ENCODE results near the gene NCAPD2. TPM values are rescaled to one million over a fixed set of nuclear protein-coding genes. Genes with fewer than 3 reads are reported as not detected.

The NCAPD2 gene
- total and polyA plus RNA-seq, 7 donors: 9.0 to 89.5 (median 13.3) TPM

- no peaks in the 10 kb centered on the region for H3K9me3 ChIP-seq
- WGBS, 2 donors: 90 to 93% methylated on average over 8 of the region's 8 CpGs
- DNase-seq: no peak
- H3K4me3 ChIP-seq: no peak overlapping the region
- intact Hi-C loops (cut with DNase I): no loop called here
- no peaks in the 10 kb centered on the region for H3K27me3 ChIP-seq
- H3K36me3 ChIP-seq: peaks cover 44 to 98% (median 87%) of the 10 kb centered on the region in 4 donors
- TF ChIP-seq POLR2A (IDR thresholded peaks at IDR 0.05) (no peak), CTCF (IDR thresholded peaks at IDR 0.05) (no peak), POLR2AphosphoS5 (IDR thresholded peaks at IDR 0.05) (no peak), EP300 (IDR thresholded peaks at IDR 0.05) (no peak)
- no peaks in the 10 kb centered on the region for H3K4me1 ChIP-seq
- no peak overlapping the region for H3K27ac ChIP-seq
These were observed 81.7 kb downstream of the NCAPD2 start for GRCh38 chr12:6575648-6576047.

Small RNAs within 50 kb of the gene (small RNA-seq; reads per million reads assigned to genes)
- gene SCARNA11: 314 to 346 (median 344) reads per million in 3 donors

Other genes with a start within 250 kb of the NCAPD2 start
- 1 to 10 TPM in 1 of 4 donors, under 1 TPM in 1, not detected in 2; 0.99 to 2.5 TPM for gene PLEKHG6, start 183.4 kb upstream of the NCAPD2 start, total RNA-seq
- gene PLEKHG6, start 183.4 kb upstream of the NCAPD2 start, polyA plus RNA-seq: 100 to 1,000 TPM in 1 of 3 donors, 10 to 100 TPM in 2; 61.3 to 146 (median 93.6) TPM
- gene TNFRSF1A, start 152.0 kb upstream of the NCAPD2 start, total RNA-seq: 100 to 1,000 TPM; 135 to 191 (median 176) TPM
- 100 to 1,000 TPM in 1 of 3 donors, 10 to 100 TPM in 2; 31.7 to 107 (median 74.5) TPM for gene TNFRSF1A, start 152.0 kb upstream of the NCAPD2 start, polyA plus RNA-seq
- gene SCNN1A, start 118.5 kb upstream of the NCAPD2 start, total RNA-seq: 1 to 10 TPM in 3 of 4 donors, under 1 TPM in 1; 0.82 to 7.2 (median 1.1) TPM
- gene SCNN1A, start 118.5 kb upstream of the NCAPD2 start, polyA plus RNA-seq: 100 to 1,000 TPM in 1 of 3 donors, 10 to 100 TPM in 2; 51.1 to 169 (median 53.5) TPM
- gene LTBR, start 109.9 kb upstream of the NCAPD2 start, total RNA-seq: 100 to 1,000 TPM in 3 of 4 donors, 10 to 100 TPM in 1; 85.2 to 200 (median 125) TPM
- 10 to 100 TPM; 36.3 to 85.2 (median 37.8) TPM for gene LTBR, start 109.9 kb upstream of the NCAPD2 start, polyA plus RNA-seq
- under 1 TPM in 1 of 4 donors, not detected in 3; 0.81 TPM for gene CD27, start 49.1 kb upstream of the NCAPD2 start, total RNA-seq
- gene CD27, start 49.1 kb upstream of the NCAPD2 start, polyA plus RNA-seq: 10 to 100 TPM in 1 of 3 donors, 1 to 10 TPM in 1, under 1 TPM in 1; 0.60 to 29.0 (median 2.3) TPM
- gene TAPBPL, start 42.1 kb upstream of the NCAPD2 start, total RNA-seq: 10 to 100 TPM; 20.2 to 27.5 (median 26.9) TPM
- 10 to 100 TPM; 14.4 to 36.0 (median 17.1) TPM for gene TAPBPL, start 42.1 kb upstream of the NCAPD2 start, polyA plus RNA-seq
- 10 to 100 TPM; 11.5 to 44.0 (median 17.2) TPM for gene VAMP1, start 23.4 kb upstream of the NCAPD2 start, total RNA-seq
- gene VAMP1, start 23.4 kb upstream of the NCAPD2 start, polyA plus RNA-seq: 10 to 100 TPM in 1 of 3 donors, 1 to 10 TPM in 2; 2.3 to 12.8 (median 3.0) TPM
- gene MRPL51, start 840 bp upstream of the NCAPD2 start, total RNA-seq: 100 to 1,000 TPM in 2 of 4 donors, 10 to 100 TPM in 2; 52.9 to 113 (median 92.1) TPM
- gene MRPL51, start 840 bp upstream of the NCAPD2 start, polyA plus RNA-seq: 100 to 1,000 TPM; 119 to 142 (median 135) TPM
- 1,000 to 10,000 TPM; 1,653 to 2,501 (median 2,098) TPM for gene GAPDH, start 40.4 kb downstream of the NCAPD2 start, total RNA-seq
- 1,000 to 10,000 TPM; 2,564 to 3,219 (median 3,101) TPM for gene GAPDH, start 40.4 kb downstream of the NCAPD2 start, polyA plus RNA-seq
- 10 to 100 TPM; 15.3 to 34.3 (median 22.7) TPM for gene IFFO1, start 61.9 kb downstream of the NCAPD2 start, total RNA-seq
- 10 to 100 TPM in 1 of 3 donors, 1 to 10 TPM in 2; 1.8 to 14.0 (median 4.2) TPM for gene IFFO1, start 61.9 kb downstream of the NCAPD2 start, polyA plus RNA-seq
- 10 to 100 TPM in 3 of 4 donors, 1 to 10 TPM in 1; 6.1 to 30.1 (median 23.2) TPM for gene NOP2, start 74.2 kb downstream of the NCAPD2 start, total RNA-seq
- 10 to 100 TPM in 1 of 3 donors, 1 to 10 TPM in 2; 6.2 to 39.2 (median 7.8) TPM for gene NOP2, start 74.2 kb downstream of the NCAPD2 start, polyA plus RNA-seq
- gene CHD4, start 113.3 kb downstream of the NCAPD2 start, total RNA-seq: 100 to 1,000 TPM; 204 to 254 (median 217) TPM
- 100 to 1,000 TPM in 1 of 3 donors, 10 to 100 TPM in 2; 49.2 to 113 (median 53.6) TPM for gene CHD4, start 113.3 kb downstream of the NCAPD2 start, polyA plus RNA-seq
- 1 to 10 TPM in 2 of 4 donors, under 1 TPM in 2; 0.27 to 1.5 (median 0.67) TPM for gene LPAR5, start 141.9 kb downstream of the NCAPD2 start, total RNA-seq
- gene LPAR5, start 141.9 kb downstream of the NCAPD2 start, polyA plus RNA-seq: 10 to 100 TPM in 1 of 3 donors, 1 to 10 TPM in 2; 4.2 to 16.5 (median 6.0) TPM
- gene ACRBP, start 153.3 kb downstream of the NCAPD2 start, total RNA-seq: 1 to 10 TPM; 1.2 to 3.9 (median 1.6) TPM
- 1 to 10 TPM in 2 of 3 donors, not detected in 1; 2.3 to 3.1 TPM for gene ACRBP, start 153.3 kb downstream of the NCAPD2 start, polyA plus RNA-seq
- gene ING4, start 169.0 kb downstream of the NCAPD2 start, total RNA-seq: 10 to 100 TPM; 52.8 to 85.9 (median 63.4) TPM
- gene ING4, start 169.0 kb downstream of the NCAPD2 start, polyA plus RNA-seq: 10 to 100 TPM; 37.8 to 59.5 (median 42.5) TPM
- 10 to 100 TPM; 24.0 to 32.6 (median 28.7) TPM for gene ZNF384, start 195.3 kb downstream of the NCAPD2 start, total RNA-seq
- gene ZNF384, start 195.3 kb downstream of the NCAPD2 start, polyA plus RNA-seq: 10 to 100 TPM; 22.7 to 40.3 (median 30.0) TPM
- gene PIANP, start 206.7 kb downstream of the NCAPD2 start, total RNA-seq: under 1 TPM; 0.27 to 0.55 (median 0.43) TPM
- 1 to 10 TPM in 2 of 3 donors, under 1 TPM in 1; 0.46 to 2.0 (median 1.2) TPM for gene PIANP, start 206.7 kb downstream of the NCAPD2 start, polyA plus RNA-seq
- 10 to 100 TPM; 51.3 to 69.3 (median 60.1) TPM for gene COPS7A, start 229.9 kb downstream of the NCAPD2 start, total RNA-seq
- 10 to 100 TPM; 48.6 to 52.5 (median 52.3) TPM for gene COPS7A, start 229.9 kb downstream of the NCAPD2 start, polyA plus RNA-seq